Globus pallidus (tissue), 1 donor: ENCODE measurements around the gene FAM110D.

Experiments used
- DNase-seq: peaks from one replicate; pipeline ENCODE4 v3.0.0-alpha.2; 2015; ENCODE audit warnings: low spot score

FAM110D gene

GRCh38 chr1:26158908-26159742, at the start of gene FAM110D:
TSS of gene FAM110D (plus strand) at chr1:26159079. CDS start at chr1:26161292, 2,213 bp downstream.
- no peak for DNase-seq

- DNase-seq: no peak
Measured at GRCh38 chr1:26109229-26110164, 49.4 kb upstream of the FAM110D start.

GRCh38 chr1:26110731-26111529, 47.9 kb upstream of the FAM110D start:
- peak; percentile 68 for DNase-seq

GRCh38 chr1:26111530-26112406, 47.1 kb upstream of the FAM110D start, which contains the start of gene PDIK1L:
TSS of gene PDIK1L (plus strand) at chr1:26111824. CDS start at chr1:26114309, 2,485 bp downstream.
- peak; percentile 92 for DNase-seq

GRCh38 chr1:26112407-26112775, 46.5 kb upstream of the FAM110D start:
- no peak for DNase-seq

GRCh38 chr1:26114165-26114927, 44.5 kb upstream of the FAM110D start:
- no peak for DNase-seq

- DNase-seq: no peak
Measured at GRCh38 chr1:26119892-26120608, 38.8 kb upstream of the FAM110D start.

GRCh38 chr1:26121854-26122773, 36.8 kb upstream of the FAM110D start:
- no peak for DNase-seq

- no peak for DNase-seq
Measured at GRCh38 chr1:26122988-26123973, 35.6 kb upstream of the FAM110D start.

- DNase-seq: no peak
Measured at GRCh38 chr1:26124418-26125331, 34.2 kb upstream of the FAM110D start.

GRCh38 chr1:26125382-26125781, 33.5 kb upstream of the FAM110D start:
- DNase-seq: no peak

GRCh38 chr1:26125946-26126320, 32.9 kb upstream of the FAM110D start:
- DNase-seq: no peak

- DNase-seq: no peak
Measured at GRCh38 chr1:26126321-26127084, 32.4 kb upstream of the FAM110D start.

- DNase-seq: no peak
Measured at GRCh38 chr1:26127235-26128163, 31.4 kb upstream of the FAM110D start.
